ENCODE measurements around the gene KIN.

The KIN gene

GRCh38 chr10:7768417-7768816 is 19.4 kb downstream of the KIN start:
- in situ Hi-C loops (cut with MboI; ENCODE audit: low pct_unique_long_range_greater_than_20kb, low sequenced_read_pairs, unreplicated experiment): no loop called here

GRCh38 chr10:7767209-7767608 is 20.6 kb downstream of the KIN start:
- no peak for DNase-seq (ENCODE audit: low spot score)
- in situ Hi-C loops (cut with MboI; ENCODE audit: low pct_unique_long_range_greater_than_20kb, low sequenced_read_pairs, unreplicated experiment): no loop called here
- no peak for TF ChIP-seq CTCF (IDR thresholded peaks at IDR 0.05; ENCODE audit: extremely low read depth, insufficient read depth, missing control alignments)

More at GRCh38 chr10:7768417-7768816, 19.4 kb downstream of the KIN start:
- no peak for TF ChIP-seq CTCF (IDR thresholded peaks at IDR 0.05; ENCODE audit: extremely low read depth, insufficient read depth, missing control alignments)
- no peak for DNase-seq (ENCODE audit: low spot score)

DNA sequence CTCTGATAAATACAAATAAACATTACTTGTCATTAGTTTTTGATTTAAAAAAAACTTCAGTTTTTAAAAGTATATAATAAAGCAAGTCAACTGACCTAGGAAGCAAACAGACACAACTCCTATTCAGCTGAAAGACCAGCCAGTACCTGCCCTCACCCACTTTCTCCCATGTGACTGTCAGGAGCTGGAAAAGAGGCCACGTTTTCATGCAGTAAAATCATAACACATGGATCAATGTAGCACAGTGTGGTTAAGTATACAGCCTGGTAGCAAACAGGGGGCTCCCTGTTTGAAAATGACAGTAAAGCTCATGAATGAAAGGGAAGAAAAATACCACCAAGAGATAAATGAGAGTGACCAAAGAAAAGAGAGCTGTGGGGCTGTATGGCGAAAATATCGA is 21.6 kb downstream of the KIN start:
- no peak for DNase-seq (ENCODE audit: low spot score)
- in situ Hi-C loops (cut with MboI; ENCODE audit: low pct_unique_long_range_greater_than_20kb, low sequenced_read_pairs, unreplicated experiment): no loop called here
- no peak for TF ChIP-seq CTCF (IDR thresholded peaks at IDR 0.05; ENCODE audit: extremely low read depth, insufficient read depth, missing control alignments)

DNA sequence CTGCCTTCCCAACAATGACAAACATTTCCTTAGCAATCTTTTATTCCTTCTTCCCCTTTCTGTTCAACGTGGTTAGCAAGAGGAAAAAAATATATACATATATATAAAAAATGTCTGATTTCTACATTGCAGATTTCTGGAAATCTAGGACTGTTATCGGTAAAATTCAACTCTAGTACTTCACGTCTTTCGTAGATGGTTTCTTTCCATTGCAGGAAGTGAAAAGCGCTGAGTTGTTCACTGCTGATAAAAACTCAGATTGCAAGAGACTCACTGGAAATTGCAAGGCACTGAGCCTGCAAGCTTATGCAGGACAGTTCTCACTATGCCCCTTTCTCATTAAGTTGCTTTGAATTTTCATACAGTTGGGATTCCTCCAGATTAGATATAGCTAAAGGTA is 23.9 kb downstream of the KIN start:
- no peak for DNase-seq (ENCODE audit: low spot score)
- no peak for TF ChIP-seq CTCF (IDR thresholded peaks at IDR 0.05; ENCODE audit: extremely low read depth, insufficient read depth, missing control alignments)
- in situ Hi-C loops (cut with MboI; ENCODE audit: low pct_unique_long_range_greater_than_20kb, low sequenced_read_pairs, unreplicated experiment): no loop called here

DNA sequence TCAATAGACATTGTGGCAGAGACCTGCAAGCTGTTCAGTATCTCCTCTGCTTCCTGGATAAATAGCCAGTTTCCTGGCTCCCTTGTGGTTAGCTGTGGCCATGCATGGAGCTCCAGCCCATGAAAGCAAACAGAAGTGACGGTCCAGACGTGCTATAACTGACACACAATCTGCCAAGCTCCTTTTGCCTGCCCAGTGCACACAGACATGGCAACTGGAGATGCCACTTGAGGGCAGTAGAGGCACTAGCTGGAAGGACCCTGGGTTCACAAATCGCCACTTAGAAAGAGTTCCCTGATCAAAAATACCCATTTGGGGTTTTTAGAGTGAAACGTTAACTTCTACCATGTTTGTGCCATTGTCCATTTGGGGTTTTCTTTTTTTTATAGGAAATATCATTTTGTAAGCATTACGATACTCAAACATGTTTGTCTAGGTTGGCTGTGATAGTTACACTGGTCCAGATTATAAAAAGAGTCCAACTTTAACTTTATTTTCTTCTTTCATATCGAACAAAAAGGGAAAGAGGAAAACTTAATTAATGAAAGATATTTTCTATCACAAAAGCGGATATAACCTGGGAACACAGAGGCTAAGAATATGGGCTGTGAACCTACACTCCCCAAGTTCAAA is 31.3 kb downstream of the KIN start:
- TF ChIP-seq CTCF (IDR thresholded peaks at IDR 0.05; ENCODE audit: extremely low read depth, insufficient read depth, missing control alignments): peak; percentile 58
- in situ Hi-C loops (cut with MboI; ENCODE audit: low pct_unique_long_range_greater_than_20kb, low sequenced_read_pairs, unreplicated experiment): no loop called here
- no peak for DNase-seq (ENCODE audit: low spot score)

GRCh38 chr10:7755103-7755502 is 32.7 kb downstream of the KIN start:
- no peak for TF ChIP-seq CTCF (IDR thresholded peaks at IDR 0.05; ENCODE audit: extremely low read depth, insufficient read depth, missing control alignments)
- no peak for DNase-seq (ENCODE audit: low spot score)
- in situ Hi-C loops (cut with MboI; ENCODE audit: low pct_unique_long_range_greater_than_20kb, low sequenced_read_pairs, unreplicated experiment): no loop called here

All from GM13977 (cell line).